ENCODE data around the gene HOXD3. TPM values are rescaled to one million over a fixed set of nuclear protein-coding genes. Genes with fewer than 3 reads are reported as not detected.

HOXD3 gene
- 10 to 100 TPM; 21.7 to 30.9 (median 30.3) TPM for polyA plus RNA-seq (ENCODE audit: insufficient read length in 4 of 4)

DNA sequence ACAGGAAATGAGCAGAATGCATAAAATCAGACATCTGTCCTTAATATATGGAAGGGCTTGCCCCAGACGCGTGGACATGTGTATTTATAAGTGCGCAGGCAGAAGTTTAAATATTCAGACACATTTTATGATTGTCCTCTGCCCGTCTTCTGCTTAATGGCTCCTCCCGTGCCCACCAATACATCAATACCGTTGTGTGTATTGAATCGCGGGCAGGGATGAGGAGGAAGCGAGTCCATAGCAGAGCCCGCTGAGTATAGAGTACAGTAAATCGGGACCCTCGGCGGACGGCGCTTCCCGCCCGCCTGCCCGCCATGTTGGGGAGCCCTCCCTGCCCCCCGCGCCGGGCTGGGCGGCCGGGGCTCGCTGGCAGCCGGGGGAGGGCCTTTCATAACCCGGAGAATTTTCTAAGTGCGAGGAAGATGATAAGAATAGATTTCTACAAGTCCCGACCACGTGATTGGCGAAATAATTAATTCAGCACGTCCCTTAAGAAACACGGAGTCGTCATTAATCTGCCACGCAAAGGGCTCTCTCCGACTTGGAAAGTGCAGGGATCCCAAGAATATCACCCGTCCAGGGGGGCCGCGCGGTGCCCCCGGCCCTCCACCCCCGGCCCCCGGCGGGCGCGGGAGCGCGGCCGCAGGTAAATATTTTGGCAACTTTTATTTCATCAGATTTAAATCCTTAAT is at the start of gene HOXD3:
Gene HOXD3, plus strand, starts transcription at position 501 of the 692 bp plus-strand sequence. CDS start 11,808 bp downstream, outside the sequence.
- peak in 2 of 4 donors; percentile 59 to 79 for DNase-seq (ENCODE audit: low read depth in 4 of 4, low spot score in 2 of 4)

DNA sequence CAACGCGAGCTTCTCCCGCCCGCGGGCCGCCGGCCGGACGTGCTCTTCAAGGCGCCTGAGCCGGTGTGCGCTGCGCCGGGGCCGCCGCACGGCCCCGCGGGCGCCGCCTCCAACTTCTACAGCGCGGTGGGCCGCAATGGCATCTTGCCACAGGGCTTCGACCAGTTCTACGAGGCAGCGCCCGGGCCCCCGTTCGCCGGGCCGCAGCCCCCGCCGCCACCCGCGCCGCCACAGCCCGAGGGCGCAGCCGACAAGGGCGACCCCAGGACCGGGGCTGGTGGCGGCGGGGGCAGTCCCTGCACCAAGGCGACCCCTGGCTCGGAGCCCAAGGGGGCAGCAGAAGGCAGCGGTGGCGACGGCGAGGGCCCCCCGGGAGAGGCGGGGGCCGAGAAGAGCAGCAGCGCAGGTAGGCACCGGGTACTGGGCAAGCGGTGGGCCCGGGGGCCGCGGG is 49.4 kb upstream of the HOXD3 start:
- DNase-seq (ENCODE audit: low read depth in 4 of 4, low spot score in 2 of 4): no peak

DNA sequence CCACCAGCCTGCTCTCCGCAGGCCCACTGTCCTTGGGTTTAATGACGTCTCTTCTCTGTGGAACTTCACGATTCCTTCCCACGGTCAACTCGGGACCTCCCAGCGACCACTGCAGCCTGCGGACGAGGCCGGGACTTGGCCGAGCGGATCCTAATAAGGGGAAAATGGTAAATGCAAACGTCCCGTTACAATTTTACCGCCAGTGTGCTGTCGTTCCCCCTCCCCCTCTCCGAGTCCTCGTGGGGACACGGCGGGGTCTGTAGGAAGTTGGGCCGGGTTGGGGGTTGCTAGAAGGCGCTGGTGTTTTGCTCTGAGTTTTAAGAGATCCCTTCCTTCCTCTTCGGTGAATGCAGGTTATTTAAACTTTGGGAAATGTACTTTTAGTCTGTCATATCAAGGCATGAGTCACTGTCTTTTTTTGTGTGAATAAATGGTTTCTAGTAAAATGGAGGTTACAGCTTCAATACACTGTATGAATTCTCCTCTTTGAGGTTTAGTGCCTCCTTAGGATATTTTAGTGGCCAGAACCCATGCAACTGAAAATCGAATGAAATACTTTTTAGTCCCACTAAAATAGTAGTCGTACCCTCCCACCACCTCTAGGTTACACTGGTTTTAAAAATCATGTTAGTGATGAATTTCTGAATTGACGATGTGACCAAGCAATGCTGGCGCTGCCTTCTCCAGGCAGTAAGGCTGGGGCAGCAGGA is 47.8 kb upstream of the HOXD3 start:
- no peak for DNase-seq (ENCODE audit: low read depth in 4 of 4, low spot score in 2 of 4)

DNA sequence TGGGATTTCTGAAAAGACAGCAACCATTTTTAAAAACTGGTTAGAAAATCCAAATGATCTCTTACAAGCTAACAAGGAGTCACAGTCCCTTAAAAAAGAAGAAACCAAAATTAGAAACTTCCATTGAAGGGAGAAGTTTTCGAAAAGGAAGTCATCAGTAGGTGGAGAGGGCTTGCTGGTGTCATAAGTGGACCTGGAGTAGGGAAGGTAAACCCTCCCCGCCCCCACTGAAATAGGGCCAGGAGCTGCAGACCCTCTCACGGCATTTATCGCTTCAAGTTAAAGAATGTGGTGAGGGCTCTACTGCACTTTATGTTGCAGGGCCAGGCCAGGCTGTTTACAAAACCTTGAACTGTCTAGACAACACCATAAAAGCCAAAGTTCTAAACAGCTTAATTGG is 47.2 kb upstream of the HOXD3 start:
- DNase-seq (ENCODE audit: low read depth in 4 of 4, low spot score in 2 of 4): no peak

DNA sequence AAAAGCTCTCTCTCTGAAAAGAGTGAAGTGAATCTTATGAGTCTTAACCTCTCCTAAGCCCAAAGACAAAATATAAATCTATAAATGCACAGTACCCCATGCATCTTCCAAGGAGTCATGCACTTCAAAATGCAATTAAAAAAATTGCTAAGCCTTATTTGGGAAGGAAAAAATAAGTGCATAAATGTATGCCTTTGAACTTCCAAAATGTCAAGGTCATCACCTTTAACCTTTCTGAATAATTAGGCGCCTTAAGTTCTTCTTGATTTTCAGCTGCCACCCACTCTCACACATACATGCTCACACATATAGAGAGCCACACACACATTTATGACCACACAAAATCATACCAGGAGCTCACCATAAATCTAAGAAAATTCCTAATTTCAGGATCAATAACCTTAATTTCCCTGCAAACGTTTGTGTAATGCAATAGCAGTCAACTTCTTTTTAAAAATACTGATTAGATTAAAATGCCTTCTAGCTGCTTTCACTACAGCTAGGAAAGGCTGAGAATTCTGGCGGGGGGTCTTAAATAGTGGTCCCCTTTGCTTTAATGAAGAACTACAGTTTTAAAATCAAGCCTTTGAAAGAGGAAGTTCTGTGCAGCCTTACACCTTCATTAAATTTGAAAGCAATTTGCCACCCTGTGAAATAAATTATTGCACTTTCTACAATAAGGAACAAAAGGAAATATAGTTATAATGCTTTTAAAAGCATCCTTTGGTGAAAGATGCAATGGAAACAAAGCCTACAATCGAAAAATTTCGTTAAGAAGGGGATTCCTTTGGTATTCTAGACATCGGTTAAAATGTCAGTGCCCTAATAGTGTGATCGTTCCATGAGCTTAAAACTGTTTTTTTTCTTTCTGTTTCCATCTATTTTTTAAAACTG is 46.4 kb upstream of the HOXD3 start:
- no peak for DNase-seq (ENCODE audit: low read depth in 4 of 4, low spot score in 2 of 4)

DNA sequence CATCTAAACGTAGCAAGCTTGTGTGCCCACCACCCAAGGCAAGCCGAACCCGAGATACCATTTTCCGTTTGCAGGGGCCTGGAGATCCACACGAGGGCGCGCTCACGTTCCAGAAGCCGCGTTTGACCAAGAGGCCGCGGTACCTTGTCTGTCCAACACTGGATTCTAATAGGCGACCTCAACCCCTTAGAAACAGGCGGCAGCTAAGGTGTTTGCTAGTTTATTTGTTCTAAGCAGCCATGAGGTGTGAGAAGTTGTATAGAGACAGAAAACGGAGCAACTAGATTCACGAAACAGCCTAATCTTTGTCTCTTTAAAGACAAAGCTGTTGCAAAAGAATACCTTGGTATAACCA is 45.8 kb upstream of the HOXD3 start:
- DNase-seq (ENCODE audit: low read depth in 4 of 4, low spot score in 2 of 4): no peak

DNA sequence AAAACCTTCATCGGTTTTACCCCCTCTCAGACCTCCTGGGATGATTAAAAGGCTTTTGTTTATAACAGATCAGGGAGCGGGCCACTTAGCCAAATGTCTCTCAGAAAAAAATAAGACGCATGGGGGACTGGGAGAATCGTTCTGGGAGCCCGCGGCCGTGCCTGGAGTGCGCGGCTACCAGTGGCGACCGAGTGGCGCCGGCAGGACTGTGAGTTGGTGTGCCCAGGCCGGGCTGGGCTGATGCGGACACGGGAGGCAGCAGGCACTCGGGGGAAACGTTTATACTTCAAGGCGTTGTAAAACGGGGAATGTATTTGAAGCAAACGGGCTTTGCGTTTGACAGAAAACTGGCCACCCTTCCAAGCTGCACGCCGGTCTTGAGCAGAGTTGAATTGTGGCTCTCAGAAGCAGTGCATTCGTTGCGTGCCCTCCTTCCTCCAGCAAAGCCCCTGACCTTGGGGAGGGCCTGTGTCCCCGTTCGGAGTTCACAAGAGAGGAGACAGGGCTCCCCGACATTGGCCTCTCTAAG is 45.2 kb upstream of the HOXD3 start:
- no peak for DNase-seq (ENCODE audit: low read depth in 4 of 4, low spot score in 2 of 4)

DNA sequence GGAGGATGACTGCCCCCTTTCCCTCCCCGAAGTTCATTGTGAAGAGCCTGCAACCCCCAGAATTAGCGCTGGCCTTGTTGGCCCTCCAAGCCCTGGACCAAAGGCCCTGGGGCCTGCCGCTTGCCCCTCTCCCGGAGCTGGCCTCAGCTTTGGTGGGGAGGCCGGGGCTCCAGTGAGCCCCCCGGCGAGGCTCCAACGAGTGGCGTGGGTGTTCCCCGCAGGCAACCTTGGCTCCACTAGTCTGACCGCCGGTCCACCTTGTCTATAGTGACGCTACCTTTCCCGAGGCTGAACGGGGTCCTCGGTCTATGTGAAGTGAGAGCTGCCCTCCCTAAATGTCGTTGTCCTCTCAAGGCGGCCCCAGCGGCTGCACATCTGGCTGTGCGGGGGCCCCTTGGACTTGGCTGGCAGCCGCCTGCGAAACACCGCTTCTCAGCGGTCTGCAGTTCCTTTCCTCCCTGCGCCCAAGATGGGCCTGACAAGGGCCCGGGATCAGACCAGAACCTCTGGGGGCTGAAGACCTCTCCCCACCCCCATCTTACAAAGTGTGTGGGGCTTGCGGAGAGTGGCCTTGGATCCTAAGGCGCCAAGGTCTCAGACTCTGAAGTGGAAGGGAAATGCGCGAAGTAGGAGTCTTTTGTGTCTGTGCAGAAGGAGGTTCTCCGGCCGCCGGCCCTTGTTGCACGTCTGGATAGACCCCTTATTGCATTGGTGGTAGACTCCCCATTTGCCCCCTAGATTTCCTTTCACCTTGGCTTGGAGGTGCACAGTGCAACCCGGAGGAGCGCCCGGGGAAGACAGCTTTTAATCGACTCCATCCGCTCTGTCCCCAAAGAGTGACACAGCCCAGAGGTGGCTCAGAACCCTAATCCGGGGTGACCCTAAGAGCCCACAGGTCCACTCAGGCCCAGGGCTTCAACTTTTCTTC is 44.5 kb upstream of the HOXD3 start:
- no peak for DNase-seq (ENCODE audit: low read depth in 4 of 4, low spot score in 2 of 4)

DNA sequence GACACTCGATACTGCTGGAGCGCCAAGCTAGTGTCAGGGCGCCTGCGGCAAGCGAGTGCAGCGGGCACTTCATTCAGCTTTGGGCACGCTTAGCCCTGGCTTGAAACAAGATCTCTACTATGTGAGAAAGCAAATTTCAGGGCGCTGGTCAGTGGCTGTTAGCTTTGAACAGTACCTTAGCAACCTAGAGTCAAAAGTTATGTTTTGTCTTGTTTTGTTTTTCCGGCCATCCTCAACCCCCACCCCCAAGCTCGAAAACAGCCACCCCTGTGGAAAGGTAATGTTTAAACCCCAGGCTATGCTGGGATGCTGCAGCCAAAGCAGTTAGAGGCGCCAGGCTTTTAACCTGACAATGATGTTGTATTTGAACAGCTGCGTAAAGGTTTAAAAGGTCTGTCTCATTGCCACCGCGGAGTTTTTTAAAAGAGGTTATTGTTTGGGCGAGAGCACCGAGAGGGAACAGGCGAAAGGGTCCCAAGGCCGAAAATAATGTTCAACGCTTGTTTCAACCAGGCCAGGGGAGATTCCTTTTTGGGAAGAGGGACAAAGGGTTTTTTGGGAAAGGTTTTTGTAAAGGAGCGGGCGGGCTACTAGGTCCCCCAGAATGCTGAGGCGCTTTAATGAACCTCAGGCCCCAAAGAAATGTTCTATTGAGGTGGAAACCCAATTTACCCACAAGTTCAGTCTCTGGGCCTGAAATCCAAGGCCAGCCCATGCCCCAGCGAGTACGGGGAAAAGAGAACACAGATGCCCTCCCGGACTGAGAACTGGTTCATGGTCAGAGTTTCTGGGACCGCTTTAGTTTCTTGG is 42.8 kb upstream of the HOXD3 start:
- no peak for DNase-seq (ENCODE audit: low read depth in 4 of 4, low spot score in 2 of 4)

DNA sequence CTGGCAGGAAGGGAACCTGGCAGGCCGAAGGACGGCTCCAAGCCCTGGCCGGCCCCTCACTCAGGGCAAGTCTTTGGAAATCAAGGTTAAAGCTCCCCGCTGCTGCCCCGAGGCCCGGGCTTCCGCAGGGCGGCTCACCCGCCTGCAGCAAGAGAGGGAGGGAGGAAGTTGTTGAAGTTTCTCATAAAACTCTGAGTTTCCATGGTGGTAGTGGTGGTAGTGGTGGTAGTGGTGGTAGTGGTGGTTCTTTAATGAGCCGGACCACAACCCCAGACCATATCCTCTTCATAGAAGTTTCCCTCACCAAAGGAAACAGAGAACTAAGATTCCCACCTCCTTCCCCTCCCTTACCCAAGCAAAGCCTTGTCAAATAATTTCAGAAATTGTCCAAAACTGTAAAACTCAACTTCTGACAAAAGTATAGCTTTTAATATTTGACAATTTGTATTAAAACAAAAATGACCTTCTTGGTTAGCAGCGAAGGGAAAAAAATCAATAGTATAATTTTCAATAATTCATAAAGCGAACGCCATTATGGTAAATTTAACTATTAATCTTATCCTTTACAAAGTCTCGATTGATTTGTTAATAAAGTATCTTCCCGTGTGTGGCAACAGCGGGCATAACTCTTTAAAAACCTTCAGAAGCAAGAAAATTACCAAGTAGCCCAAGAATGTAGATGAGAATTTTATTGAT is 42.0 kb upstream of the HOXD3 start:
- DNase-seq (ENCODE audit: low read depth in 4 of 4, low spot score in 2 of 4): no peak

DNA sequence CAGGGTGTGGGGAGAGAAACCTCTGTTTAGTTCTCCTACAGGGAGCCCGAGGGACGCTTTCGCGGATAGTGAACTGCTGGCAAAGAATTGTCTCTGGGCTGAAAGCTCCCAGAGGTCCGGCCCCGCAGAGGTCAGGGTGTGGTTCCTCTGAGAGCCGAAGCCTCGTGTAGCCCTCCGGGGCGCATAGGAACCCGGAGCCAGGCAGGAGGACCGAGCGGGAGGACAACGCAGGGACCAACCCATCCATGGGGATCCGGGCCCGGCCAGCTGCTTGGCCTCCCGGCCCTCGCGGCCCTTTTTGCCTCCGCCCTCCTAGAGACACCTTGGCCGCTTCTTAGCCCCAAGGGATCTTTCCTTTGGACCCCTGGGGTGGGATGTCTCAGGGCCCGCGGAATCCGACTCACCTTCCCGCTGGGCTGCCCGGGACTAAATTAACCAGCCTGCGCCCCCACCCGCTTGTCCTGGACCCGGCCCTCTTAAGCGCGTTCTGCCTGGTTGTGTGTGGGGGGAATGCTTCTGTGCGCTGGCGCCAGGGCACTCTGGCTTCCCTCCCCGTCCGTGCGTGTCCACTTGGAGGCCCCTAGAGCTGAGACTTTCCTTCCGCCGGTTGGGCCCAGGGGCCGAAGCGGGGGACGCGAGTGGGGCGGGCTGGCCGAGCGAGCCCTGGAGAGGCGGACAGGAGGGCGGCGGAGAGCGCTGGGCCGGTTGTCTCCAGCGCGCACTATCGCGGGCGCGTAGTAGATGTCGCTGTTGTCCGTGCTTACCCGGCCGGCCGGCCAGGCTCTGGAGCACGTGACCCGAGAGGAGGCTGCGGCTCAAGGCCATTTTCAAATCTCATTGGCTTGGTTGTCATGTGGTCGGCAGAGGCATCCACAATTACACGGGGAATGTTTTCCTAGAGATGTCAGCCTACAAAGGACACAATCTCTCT is 41.0 kb upstream of the HOXD3 start, which contains the start of gene HOXD10:
Gene HOXD10, plus strand, starts transcription at position 896 of the 931 bp plus-strand sequence. CDS start 56 bp downstream, outside the sequence.
- DNase-seq (ENCODE audit: low read depth in 4 of 4, low spot score in 2 of 4): peak in 1 of 4 donors; percentile 92

DNA sequence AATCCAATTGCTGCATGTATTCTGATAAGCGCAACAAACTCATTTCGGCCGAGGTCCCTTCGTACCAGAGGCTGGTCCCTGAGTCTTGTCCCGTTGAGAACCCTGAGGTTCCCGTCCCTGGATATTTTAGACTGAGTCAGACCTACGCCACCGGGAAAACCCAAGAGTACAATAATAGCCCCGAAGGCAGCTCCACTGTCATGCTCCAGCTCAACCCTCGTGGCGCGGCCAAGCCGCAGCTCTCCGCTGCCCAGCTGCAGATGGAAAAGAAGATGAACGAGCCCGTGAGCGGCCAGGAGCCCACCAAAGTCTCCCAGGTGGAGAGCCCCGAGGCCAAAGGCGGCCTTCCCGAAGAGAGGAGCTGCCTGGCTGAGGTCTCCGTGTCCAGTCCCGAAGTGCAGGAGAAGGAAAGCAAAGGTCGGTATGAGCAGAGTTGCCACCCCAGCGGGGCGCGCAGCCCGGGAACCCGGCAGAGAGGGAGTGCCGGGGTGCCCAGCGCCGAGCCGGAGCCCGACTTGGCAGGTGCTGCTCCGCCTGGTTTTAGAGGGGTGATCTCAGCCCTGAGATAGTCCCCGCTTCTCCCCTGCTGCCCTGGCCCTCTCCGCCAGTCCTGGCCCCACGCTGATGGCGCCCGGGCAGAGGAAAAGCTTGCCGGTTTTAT is 39.8 kb upstream of the HOXD3 start:
- no peak for DNase-seq (ENCODE audit: low read depth in 4 of 4, low spot score in 2 of 4)

DNA sequence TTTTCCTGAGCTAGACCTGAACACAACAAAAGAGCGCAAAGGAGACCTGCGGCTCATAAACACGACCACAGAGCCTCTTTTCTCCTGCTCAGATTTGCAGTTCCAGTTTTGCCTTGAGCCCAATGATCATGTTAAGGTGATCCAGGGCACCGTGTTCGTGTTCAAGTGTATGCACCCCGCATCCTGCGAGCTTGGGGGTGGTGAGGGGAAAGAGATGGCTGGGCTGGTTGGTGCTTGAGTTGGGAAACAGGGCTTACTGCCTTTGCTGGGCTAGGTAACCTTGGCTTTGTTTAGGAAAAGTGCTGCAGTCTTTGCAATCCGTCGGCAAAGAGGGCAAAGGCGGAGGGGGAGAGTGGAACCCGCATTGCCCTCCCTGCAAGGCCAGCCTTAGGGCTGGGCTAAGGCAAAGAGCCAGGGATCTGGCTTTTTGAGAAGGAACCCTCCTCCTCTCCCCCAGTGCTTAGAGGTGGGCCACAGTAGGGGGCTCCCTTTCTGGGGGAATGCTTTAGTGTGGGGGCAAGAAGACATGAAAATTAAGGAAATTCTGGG is 39.2 kb upstream of the HOXD3 start:
- no peak for DNase-seq (ENCODE audit: low read depth in 4 of 4, low spot score in 2 of 4)

DNA sequence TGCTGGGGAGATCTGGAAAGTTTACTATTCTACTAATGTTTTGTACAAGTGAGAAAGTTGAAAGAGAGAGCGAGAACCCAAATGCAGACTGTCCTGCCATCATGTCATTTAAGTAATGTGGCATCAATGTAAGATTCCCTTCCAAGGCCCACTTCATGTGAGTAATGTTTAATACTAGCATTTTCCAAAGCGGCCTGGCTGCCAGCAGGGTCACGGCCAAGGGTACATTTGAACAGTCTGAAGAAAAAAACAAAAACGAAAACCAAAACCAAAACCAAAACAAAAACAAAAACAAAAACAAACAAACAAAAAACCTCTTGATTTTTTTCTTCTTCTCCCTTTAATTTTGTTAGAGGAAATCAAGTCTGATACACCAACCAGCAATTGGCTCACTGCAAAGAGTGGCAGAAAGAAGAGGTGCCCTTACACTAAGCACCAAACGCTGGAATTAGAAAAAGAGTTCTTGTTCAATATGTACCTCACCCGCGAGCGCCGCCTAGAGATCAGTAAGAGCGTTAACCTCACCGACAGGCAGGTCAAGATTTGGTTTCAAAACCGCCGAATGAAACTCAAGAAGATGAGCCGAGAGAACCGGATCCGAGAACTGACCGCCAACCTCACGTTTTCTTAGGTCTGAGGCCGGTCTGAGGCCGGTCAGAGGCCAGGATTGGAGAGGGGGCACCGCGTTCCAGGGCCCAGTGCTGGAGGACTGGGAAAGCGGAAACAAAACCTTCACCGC is 38.3 kb upstream of the HOXD3 start:
- peak in 1 of 4 donors; percentile 91 for DNase-seq (ENCODE audit: low read depth in 4 of 4, low spot score in 2 of 4)

DNA sequence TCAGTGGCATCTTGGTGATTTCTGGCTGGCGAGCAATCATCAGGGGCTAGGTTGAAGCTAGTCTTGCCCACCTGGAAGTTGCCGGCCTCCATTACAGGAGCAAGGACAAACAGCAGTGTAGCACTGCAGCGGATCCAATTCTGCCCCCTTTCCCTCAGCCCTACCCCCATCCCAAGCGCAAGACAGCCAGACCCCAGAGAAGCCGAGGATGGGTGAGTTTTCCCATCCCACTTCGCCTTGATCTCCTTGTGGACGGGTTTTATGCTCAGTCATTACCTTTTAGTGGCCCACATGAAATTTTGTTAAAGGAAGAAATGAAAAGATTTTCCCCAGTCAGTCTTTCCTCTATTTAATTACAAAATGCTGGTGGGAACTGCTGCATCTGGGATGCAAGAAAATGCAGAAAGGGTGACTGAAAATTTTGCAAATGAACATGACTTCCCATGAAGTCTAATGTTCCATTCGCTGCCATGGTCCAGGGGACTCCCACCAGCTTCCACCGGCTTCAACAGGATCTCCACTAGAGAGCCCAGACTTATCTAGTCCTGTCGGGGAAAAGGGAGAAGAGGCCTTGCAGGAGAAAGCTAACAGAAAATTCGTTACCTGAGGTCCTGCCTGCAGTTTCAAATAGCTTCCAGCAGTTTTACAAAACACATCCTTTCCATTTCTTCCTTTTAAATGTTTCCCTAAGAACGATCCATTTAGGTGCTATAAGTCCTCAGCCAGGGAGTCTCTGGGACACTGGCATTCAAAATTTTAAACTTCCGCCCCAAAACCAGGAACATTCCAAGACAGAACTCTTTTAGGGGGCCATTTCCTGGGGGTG is 36.5 kb upstream of the HOXD3 start:
- DNase-seq (ENCODE audit: low read depth in 4 of 4, low spot score in 2 of 4): no peak

All from left renal cortex interstitium (tissue), 4 donors.